H1 (cell line): ENCODE measurements around the gene CEP350. TPM values are rescaled to one million over a fixed set of nuclear protein-coding genes. Genes with fewer than 3 reads are reported as not detected.

ENCODE experiments used
- CTCF ChIA-PET: fragments of 300-600 bp; sonication (Branson Sonifier 250); formaldehyde crosslinking; loops from one replicate; lab custom pipeline; 2021; ENCODE audit not compliant: partially characterized antibody; lab: Charles Lee
- POLR2A ChIA-PET: fragments of 300-600 bp; sonication (Branson Sonifier 250); formaldehyde crosslinking; loops from one replicate; lab custom pipeline; 2021; ENCODE audit warnings: inconsistent platforms; ENCODE audit not compliant: partially characterized antibody; lab: Charles Lee
- DNase-seq, 2 experiments: peaks; one replicate each; pipeline versions ENCODE4 v3.0.0 to v3.0.0-alpha.2; 2010 to 2022; ENCODE audit warnings: low spot score in 2 of 2, low read depth in 1 of 2, mixed read lengths in 1 of 2
- FAIRE-seq: peaks from 2 replicates; lab custom pipeline; 2011; peaks lifted over from hg19 to GRCh38; lab: Jason Lieb, UNC
- H2AFZ ChIP-seq: 2 replicates; pipeline ENCODE4 v1.8.1; 2012; ENCODE audit warnings: low read length, inconsistent platforms
- H2AK5ac ChIP-seq: 2 replicates; pipeline ENCODE4 v1.6.1; 2013; ENCODE audit warnings: low read depth, low read length
- H2BK120ac ChIP-seq: replicated peaks from 2 replicates; pipeline ENCODE3; 2013; ENCODE audit warnings: low read depth, low read length, inconsistent platforms
- H2BK12ac ChIP-seq: 2 replicates; pipeline ENCODE4 v1.6.1; 2013; ENCODE audit warnings: low read depth, low read length
- H2BK15ac ChIP-seq: 2 replicates; pipeline ENCODE4 v1.6.1; 2013; ENCODE audit warnings: low read length
- H2BK20ac ChIP-seq: 2 replicates; pipeline ENCODE4 v1.6.1; 2013; ENCODE audit warnings: low read length
- H2BK5ac ChIP-seq: 2 replicates; pipeline ENCODE4 v1.6.1; 2013; ENCODE audit warnings: low read depth, low read length
- H3K14ac ChIP-seq: 2 replicates; pipeline ENCODE4 v1.6.1; 2013; ENCODE audit warnings: inconsistent platforms; ENCODE audit not compliant: insufficient read length
- H3K18ac ChIP-seq: 2 replicates; pipeline ENCODE4 v1.6.1; 2013; ENCODE audit warnings: low read length; ENCODE audit errors: extremely low read depth
- H3K23ac ChIP-seq: 2 replicates; pipeline ENCODE4 v1.6.1; 2013; ENCODE audit warnings: inconsistent platforms; ENCODE audit not compliant: insufficient read length
- H3K23me2 ChIP-seq: 2 replicates; pipeline ENCODE4 v1.6.1; 2013; ENCODE audit warnings: low read depth, low read length
- H3K27ac ChIP-seq: 2 replicates; pipeline ENCODE4 v1.6.1; 2011; ENCODE audit warnings: low read depth, low read length, inconsistent platforms
- H3K27me3 ChIP-seq, 4 experiments: replicated peaks in 1 of 4; 1 replicate in 1 of 4; 2 replicates in 3 of 4; pipeline versions ENCODE4 v1.6.1 to v1.8.1; 2011 to 2013; ENCODE audit warnings: low read length in 3 of 4, mild to moderate bottlenecking in 3 of 4, inconsistent platforms in 2 of 4, mixed read lengths in 2 of 4, moderate library complexity in 1 of 4; ENCODE audit not compliant: control insufficient read depth in 3 of 4, insufficient read depth in 3 of 4; ENCODE audit errors: extremely low read depth in 1 of 4
- H3K36me3 ChIP-seq, 4 experiments: 2 replicates each; pipeline versions ENCODE4 v1.6.1 to v1.8.1; 2011 to 2013; ENCODE audit warnings: mild to moderate bottlenecking in 4 of 4, low read length in 3 of 4, moderate library complexity in 2 of 4, control low read depth in 1 of 4, inconsistent platforms in 1 of 4; ENCODE audit not compliant: insufficient read depth in 4 of 4, control insufficient read depth in 2 of 4
- H3K4ac ChIP-seq: replicated peaks from 2 replicates; pipeline ENCODE3; 2013; ENCODE audit warnings: low read length, low read depth, mixed read lengths, inconsistent platforms; ENCODE audit not compliant: insufficient read length
- H3K4me1 ChIP-seq, 4 experiments: replicated peaks in 1 of 4; 1 replicate in 1 of 4; 2 replicates in 3 of 4; pipeline versions ENCODE4 v1.6.1 to v1.8.1; 2011 to 2013; ENCODE audit warnings: low read length in 3 of 4, inconsistent platforms in 2 of 4, mixed read lengths in 1 of 4; ENCODE audit not compliant: insufficient read depth in 4 of 4, control insufficient read depth in 3 of 4
- H3K4me2 ChIP-seq, 2 experiments: 2 replicates each; pipeline versions ENCODE4 v1.6.1 to v1.8.1; 2011 to 2013; ENCODE audit warnings: low read depth in 2 of 2, low read length in 2 of 2, control low read depth in 1 of 2, inconsistent platforms in 1 of 2, mild to moderate bottlenecking in 1 of 2; ENCODE audit not compliant: insufficient read depth in 1 of 2
- H3K4me3 ChIP-seq, 4 experiments: fragments of 200-600, 300-600 bp in 1 of 4; sonication (generic), shearing (Covaris generic), sonication (Bioruptor Twin) in 1 of 4; 2 replicates each; pipeline versions ENCODE4 v1.5.1 to v1.8.1; 2011 to 2016; ENCODE audit warnings: low read length in 4 of 4, low read depth in 3 of 4, control low read depth in 2 of 4, inconsistent platforms in 2 of 4, mild to moderate bottlenecking in 2 of 4, mixed read lengths in 1 of 4, moderate library complexity in 1 of 4; ENCODE audit not compliant: insufficient read depth in 2 of 4; ENCODE audit errors: extremely low read depth in 1 of 4
- H3K56ac ChIP-seq: replicated peaks from 2 replicates; pipeline ENCODE3; 2013; ENCODE audit warnings: low read depth, mild to moderate bottlenecking, mixed read lengths, low read length, inconsistent platforms; ENCODE audit not compliant: insufficient read length
- H3K79me1 ChIP-seq: 2 replicates; pipeline ENCODE4 v1.6.1; 2013; ENCODE audit warnings: low read depth, low read length, control low read depth
- H3K79me2 ChIP-seq, 2 experiments: 2 replicates each; pipeline versions ENCODE4 v1.6.1 to v1.8.1; 2012 to 2013; ENCODE audit warnings: low read length in 2 of 2, mild to moderate bottlenecking in 2 of 2, inconsistent platforms in 1 of 2; ENCODE audit not compliant: insufficient read depth in 2 of 2, control insufficient read depth in 1 of 2
- H3K9ac ChIP-seq, 4 experiments: replicated peaks in 1 of 4; 1 replicate in 1 of 4; 2 replicates in 3 of 4; pipeline versions ENCODE4 v1.6.1 to v1.8.1; 2011 to 2013; ENCODE audit warnings: low read depth in 3 of 4, low read length in 3 of 4, control low read depth in 2 of 4, mild to moderate bottlenecking in 2 of 4, moderate library complexity in 2 of 4, inconsistent platforms in 1 of 4; ENCODE audit errors: extremely low read depth in 1 of 4
- H3K9me3 ChIP-seq, 2 experiments: 2 replicates each; pipeline versions ENCODE4 v1.6.1 to v1.8.1; 2012 to 2013; ENCODE audit warnings: mild to moderate bottlenecking in 2 of 2, moderate library complexity in 2 of 2, control low read depth in 1 of 2, inconsistent platforms in 1 of 2, low read depth in 1 of 2, low read length in 1 of 2, mixed read lengths in 1 of 2; ENCODE audit not compliant: insufficient read depth in 2 of 2
- H4K20me1 ChIP-seq, 2 experiments: replicated peaks in 1 of 2; 2 replicates each; pipeline versions ENCODE3 to v1.8.1; 2011 to 2013; ENCODE audit warnings: inconsistent platforms in 2 of 2, low read length in 2 of 2, mild to moderate bottlenecking in 1 of 2; ENCODE audit not compliant: insufficient read depth in 2 of 2, control insufficient read depth in 1 of 2
- H4K5ac ChIP-seq: 2 replicates; pipeline ENCODE4 v1.6.1; 2013; ENCODE audit warnings: low read length, low read depth, mixed read lengths, inconsistent platforms; ENCODE audit not compliant: insufficient read length
- H4K8ac ChIP-seq: 2 replicates; pipeline ENCODE4 v1.8.0; 2013; ENCODE audit warnings: mild to moderate bottlenecking, moderate library complexity, low read length, inconsistent platforms; ENCODE audit not compliant: insufficient read depth; ENCODE audit errors: extremely low read depth
- H4K91ac ChIP-seq: replicated peaks from 2 replicates; pipeline ENCODE3; 2013; ENCODE audit warnings: low read length, mixed read lengths, inconsistent platforms; ENCODE audit not compliant: insufficient read length
- BCL11A ChIP-seq, 2 experiments: IDR thresholded peaks; one replicate each; pipeline ENCODE4 v1.6.1; 2011; ENCODE audit warnings: low read depth in 2 of 2, low read length in 2 of 2, mild to moderate bottlenecking in 2 of 2
- CBX5 ChIP-seq: fragments of 300-800, 300-1000 bp; sonication (generic); IDR thresholded peaks from 2 replicates; pipeline ENCODE4 v1.7.1; 2016; ENCODE audit warnings: antibody characterized with exemption, low read length, low read depth
- CREB1 ChIP-seq: IDR thresholded peaks from 2 replicates; pipeline ENCODE4 v1.6.1; 2012; ENCODE audit warnings: inconsistent platforms
- JUND ChIP-seq: IDR thresholded peaks from 2 replicates; pipeline ENCODE4 v1.6.1; 2011; ENCODE audit warnings: mild to moderate bottlenecking, improper control_type of control experiment, low read length
- KDM1A ChIP-seq: fragments of 200-600, 300-600 bp; sonication (generic); IDR thresholded peaks from 2 replicates; pipeline ENCODE4 v1.7.1; 2016; ENCODE audit warnings: mild to moderate bottlenecking, low read length, borderline replicate concordance
- POLR2AphosphoS5 ChIP-seq: IDR thresholded peaks from 2 replicates; pipeline ENCODE4 v1.6.1; 2011; ENCODE audit warnings: low read depth, low read length
- SIRT6 ChIP-seq: IDR thresholded peaks from one replicate; pipeline ENCODE4 v1.7.1; 2012; ENCODE audit warnings: low read length, inconsistent platforms
- WGBS, 2 experiments: shearing (Covaris generic) in 1 of 2; methylation state at CpG; one replicate each; pipeline versions ENCODE4 v1.1.6 to v1.1.7; 2013 to 2015; ENCODE audit warnings: low lambda C conversion rate in 2 of 2, mixed read lengths in 2 of 2, inconsistent platforms in 1 of 2, low coverage in 1 of 2, missing lambda C conversion rate in 1 of 2; ENCODE audit not compliant: insufficient replicate concordance in 2 of 2, insufficient coverage in 1 of 2, insufficient read length in 1 of 2; ENCODE audit errors: extremely low coverage in 1 of 2, missing lambda C conversion rate in 1 of 2; 5-methylcytosine and 5-hydroxymethylcytosine counted together
- polyA plus RNA-seq, 7 experiments: library from polyadenylated mRNA; depleted of rRNA in 3 of 7; stranded (reverse) in 5 of 7; unstranded in 2 of 7; fragments of >200 nt in 5 of 7; fragments of 200-250 nt in 2 of 7; gene quantifications; 1 replicate in 5 of 7; 2 replicates in 1 of 7; 4 replicates in 1 of 7; pipeline versions ENCODE4 v1.2.1 to v1.2.3, GENCODE V29; 2011 to 2013; ENCODE audit warnings: missing spikeins in 2 of 7, mixed read lengths in 2 of 7
- total RNA-seq: library from RNA; stranded (reverse); fragmentation: NEBNext Ultra II Directional; extraction: Animal tissue kit (Norgen Biotek cat#: 25700); gene quantifications from 2 replicates; pipeline ENCODE4 v1.2.1, GENCODE V29; 2021
- TF ChIP-seq, protein P1 (sequence below): IDR thresholded peaks from 2 replicates; pipeline ENCODE4 v1.6.1; 2011; ENCODE audit warnings: low read depth, mild to moderate bottlenecking, low read length; ENCODE audit not compliant: insufficient read depth

CEP350 gene
- total and polyA plus RNA-seq, 2 of the 8 experiments (the other 6 are each of a cell fraction or from before 2014, with no cell fraction given) = 5.6 to 39.4 TPM

DNA sequence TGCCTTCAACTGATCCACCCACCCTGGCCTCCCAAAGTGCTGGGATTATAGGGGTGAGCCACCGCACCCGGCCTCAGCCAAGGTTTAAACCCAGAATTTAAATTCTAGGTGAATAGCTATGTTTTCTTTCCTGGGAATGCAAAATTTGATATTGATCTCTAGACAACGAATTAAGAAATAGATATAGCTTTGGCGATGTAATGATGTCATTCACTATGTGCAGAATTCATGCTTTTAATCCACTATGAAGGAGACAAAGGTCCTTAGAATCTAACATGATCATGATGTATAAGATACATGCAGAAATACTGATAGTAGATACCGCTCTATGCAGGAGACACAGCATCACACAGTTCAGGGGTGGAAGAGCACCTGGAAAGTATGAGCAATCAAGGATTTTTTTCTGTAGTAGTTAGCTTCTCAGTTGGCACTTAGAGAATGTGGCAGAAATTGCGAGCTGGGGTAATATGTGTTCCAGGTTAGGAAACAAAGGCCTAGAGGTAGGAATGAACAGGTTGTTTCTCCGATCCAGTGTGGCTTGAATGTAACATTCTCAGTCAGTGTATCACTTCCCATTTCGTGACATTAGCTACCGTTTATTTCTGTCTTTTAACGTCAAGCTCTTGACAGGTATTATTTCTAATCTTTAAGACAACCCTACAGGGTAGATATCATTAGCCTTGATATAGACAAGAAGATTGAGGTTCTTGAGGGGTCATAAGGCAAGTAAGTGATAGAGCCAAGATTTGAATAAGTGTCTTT lies 3.0 kb upstream of the CEP350 start:
- Histone ChIP-seq H3K4me3 (no peak overlapping the region), H3K18ac (no peak overlapping the region), H3K9ac (no peak overlapping the region), H3K79me2 (peaks cover 0 to 15% of the 10 kb centered on the region in 2 experiments; a peak in 3 of 4 replicates), H3K23ac (no peak overlapping the region), H3K4me2 (no peak overlapping the region), H4K5ac (no peak overlapping the region), H3K23me2 (peaks cover 8% of the 10 kb centered on the region), H3K14ac (no peak overlapping the region), H2BK15ac (no peak overlapping the region), H3K79me1 (no peaks in the 10 kb centered on the region), H4K91ac (no peak overlapping the region), H2AFZ (no peak overlapping the region), H3K36me3 (no peaks in the 10 kb centered on the region), H2BK20ac (no peak overlapping the region), H3K4me1 (peaks cover 0 to 4% (median 0%) of the 10 kb centered on the region in 4 experiments; a peak in 2 of 7 replicates), H2BK12ac (no peak overlapping the region), H2BK5ac (no peak overlapping the region), H4K20me1 (no peaks in the 10 kb centered on the region), H2AK5ac (no peak overlapping the region), H3K27me3 (no peaks in the 10 kb centered on the region), H4K8ac (no peak overlapping the region), H3K4ac (no peak overlapping the region), H3K56ac (no peak overlapping the region), H3K9me3 (no peaks in the 10 kb centered on the region), H2BK120ac (no peak overlapping the region), H3K27ac (no peak overlapping the region)
- CTCF ChIA-PET = interaction anchor here (1.3 to 1.5 kb wide), 2 partner anchors 69 to 216 kb away, joined by 3 to 5 read pairs; no protein-coding TSS in a partner anchor
- 94% methylated on average over 10 of the region's 10 CpGs; no CpG with 5 or more reads in 1 of the 2 experiments for WGBS, 2 experiments
- POLR2A ChIA-PET = interaction anchor here (1.0 kb wide), 1 partner anchor 9 kb away, joined by 3 read pairs; no protein-coding TSS in a partner anchor
- TF ChIP-seq BCL11A (IDR thresholded peaks at IDR 0.05; ENCODE audit: low read depth in 2 of 2, low read length in 2 of 2) (no peak), CREB1 (no peak), KDM1A (no peak), JUND (no peak), CBX5 (no peak), SIRT6 (no peak), POLR2AphosphoS5 (no peak)
- TF ChIP-seq, protein P1, sequence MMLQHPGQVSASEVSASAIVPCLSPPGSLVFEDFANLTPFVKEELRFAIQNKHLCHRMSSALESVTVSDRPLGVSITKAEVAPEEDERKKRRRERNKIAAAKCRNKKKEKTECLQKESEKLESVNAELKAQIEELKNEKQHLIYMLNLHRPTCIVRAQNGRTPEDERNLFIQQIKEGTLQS = no peak
- no peak for DNase-seq
- FAIRE-seq = no peak
